ENCODE data around the gene MAD1L1.

The MAD1L1 gene

GRCh38 chr7:2241580-2242540, 9.1 kb upstream of the MAD1L1 start, which contains the start of the genes MRM2 and NUDT1:
Gene MRM2, minus strand, starts transcription at chr7:2242205. Its CDS starts 36 bp downstream, at chr7:2242169.
Gene NUDT1, plus strand, starts transcription at chr7:2242226. Its CDS starts 2,349 bp downstream, at chr7:2244575.
- DNase-seq: peak; percentile 42

- no peak for DNase-seq
Observed at GRCh38 chr7:2239242-2239641, 6.5 kb upstream of the MAD1L1 start.

- DNase-seq: peak; percentile 60
Observed at GRCh38 chr7:2237109-2237602, 4.4 kb upstream of the MAD1L1 start.

GRCh38 chr7:2233926-2234325, 1.2 kb upstream of the MAD1L1 start:
- DNase-seq: no peak

GRCh38 chr7:2231992-2232765, 566 bp downstream of the MAD1L1 start:
- DNase-seq: no peak

GRCh38 chr7:2230882-2231281, 1.9 kb downstream of the MAD1L1 start:
- no peak for DNase-seq

- no peak for DNase-seq
Observed at GRCh38 chr7:2230226-2230625, 2.5 kb downstream of the MAD1L1 start.

- no peak for DNase-seq
Observed at GRCh38 chr7:2229467-2229866, 3.3 kb downstream of the MAD1L1 start.

GRCh38 chr7:2228921-2229320, 3.8 kb downstream of the MAD1L1 start:
- no peak for DNase-seq

- DNase-seq: no peak
Observed at GRCh38 chr7:2227699-2228098, 5.0 kb downstream of the MAD1L1 start.

GRCh38 chr7:2225830-2226229, 6.9 kb downstream of the MAD1L1 start:
- DNase-seq: no peak

- no peak for DNase-seq
Observed at GRCh38 chr7:2225336-2225735, 7.4 kb downstream of the MAD1L1 start.

GRCh38 chr7:2224934-2225333, 7.8 kb downstream of the MAD1L1 start:
- DNase-seq: no peak

- DNase-seq: no peak
Observed at GRCh38 chr7:2224491-2224928, 8.2 kb downstream of the MAD1L1 start.

GRCh38 chr7:2223321-2223720, 9.4 kb downstream of the MAD1L1 start:
- no peak for DNase-seq

- DNase-seq: no peak
Observed at GRCh38 chr7:2222516-2222915, 10.2 kb downstream of the MAD1L1 start.

GRCh38 chr7:2220954-2221353, 11.8 kb downstream of the MAD1L1 start:
- no peak for DNase-seq

GRCh38 chr7:2220506-2220905, 12.2 kb downstream of the MAD1L1 start:
- no peak for DNase-seq

GRCh38 chr7:2220030-2220429, 12.7 kb downstream of the MAD1L1 start:
- no peak for DNase-seq

- no peak for DNase-seq
Observed at GRCh38 chr7:2219606-2220005, 13.1 kb downstream of the MAD1L1 start.

- no peak for DNase-seq
Observed at GRCh38 chr7:2219136-2219535, 13.6 kb downstream of the MAD1L1 start.

GRCh38 chr7:2218444-2218785, 14.3 kb downstream of the MAD1L1 start:
- no peak for DNase-seq

- no peak for DNase-seq
Observed at GRCh38 chr7:2217716-2218443, 14.9 kb downstream of the MAD1L1 start.

All from GDM1 (cell line).